Activated naive CD8-positive, alpha-beta T cell treated with anti-CD3 and anti-CD28 coated beads, Interleukin-2, amount 50 U/mL, for 24 hours (primary cell): Measurements from ENCODE around the gene DNASE1L2.
"Not testable (repeated sequence)": the region's sequence is repeated elsewhere in the genome, so short reads cannot be mapped to it uniquely, and the experiment has no call there.

Experiments
- ATAC-seq: fragments of 150-1000 bp; cut with Tn5 transposase; one replicate; pipeline ENCODE4 v1.10.0; 2021
- DNase-seq: peaks from one replicate; pipeline ENCODE4 v3.0.0; 2021
- H3K27ac Mint-ChIP-seq: one replicate; pipeline ENCODE4 v1.8.0; 2021; ENCODE audit warnings: mild to moderate bottlenecking, mixed read lengths
- H3K27me3 Mint-ChIP-seq: one replicate; pipeline ENCODE4 v1.8.0; 2021; ENCODE audit warnings: mixed read lengths
- H3K36me3 Mint-ChIP-seq: one replicate; pipeline ENCODE4 v1.8.0; 2021; ENCODE audit warnings: low read depth, mixed read lengths
- H3K4me1 Mint-ChIP-seq: one replicate; pipeline ENCODE4 v1.8.0; 2021; ENCODE audit warnings: mixed read lengths
- H3K4me3 Mint-ChIP-seq: one replicate; pipeline ENCODE4 v1.8.0; 2021; ENCODE audit warnings: mild to moderate bottlenecking, moderate library complexity, mixed read lengths
- H3K9me3 Mint-ChIP-seq: one replicate; pipeline ENCODE4 v1.8.0; 2021; ENCODE audit warnings: mixed read lengths

DNASE1L2 gene

DNA sequence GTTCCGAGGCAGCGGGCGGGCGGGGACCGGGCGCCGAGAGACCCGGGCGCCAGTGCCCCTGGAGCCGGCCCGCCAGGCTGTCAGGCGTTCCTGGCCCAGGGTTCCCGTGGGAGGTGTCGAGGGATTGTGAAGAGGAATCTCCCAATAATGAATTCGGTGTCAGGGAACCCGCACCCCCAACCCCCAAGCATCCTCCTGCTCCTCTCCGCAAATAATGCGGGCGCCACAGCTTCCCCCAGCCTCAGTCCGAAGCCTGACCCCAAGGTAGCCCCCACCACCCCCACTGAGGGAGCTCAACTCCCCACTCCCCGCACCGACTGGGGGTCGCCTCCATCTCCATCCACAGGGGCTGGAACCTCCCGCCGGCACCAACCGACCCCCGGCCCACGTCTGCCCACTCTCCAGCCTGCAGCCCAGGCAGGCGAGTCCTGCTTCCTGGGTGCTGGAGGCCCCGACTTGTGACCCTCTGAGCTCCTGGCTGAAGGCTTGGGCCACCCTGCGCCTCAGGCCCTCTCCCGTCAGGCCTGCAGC is 39.2 kb upstream of the DNASE1L2 start:
- H3K27ac Mint-ChIP-seq, result no peak overlapping the region
- H3K36me3 Mint-ChIP-seq, result no peaks in the 10 kb centered on the region
- peaks cover 35% of the 10 kb centered on the region for H3K27me3 Mint-ChIP-seq
- peaks cover 6% of the 10 kb centered on the region for H3K4me1 Mint-ChIP-seq
- peak overlapping the region; percentile 29 for H3K4me3 Mint-ChIP-seq
- ATAC-seq (no peak), DNase-seq (no peak)
- H3K9me3 Mint-ChIP-seq, result no peaks in the 10 kb centered on the region

DNA sequence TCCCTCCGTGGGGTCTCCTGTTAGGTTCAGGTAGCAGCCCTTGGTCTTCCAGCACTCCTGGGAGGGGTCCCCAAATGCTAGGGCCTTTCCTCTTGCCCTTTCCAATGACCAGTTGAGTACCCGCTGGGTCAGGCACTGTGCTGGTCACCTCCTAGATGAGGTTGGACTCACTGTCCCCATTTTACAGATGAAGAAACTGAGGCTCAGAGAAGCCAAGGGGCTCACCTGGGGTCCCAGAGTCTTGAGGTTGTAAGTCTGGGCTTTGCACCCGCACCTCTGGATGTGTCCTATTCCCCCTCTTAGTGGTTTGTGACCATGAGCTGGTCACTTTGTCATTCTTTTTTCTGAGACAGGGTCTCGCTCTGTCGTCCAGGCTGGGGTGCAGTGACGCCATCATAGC is 38.5 kb upstream of the DNASE1L2 start:
- Mint-ChIP-seq H3K36me3 (no peaks in the 10 kb centered on the region), H3K27ac (no peak overlapping the region), H3K9me3 (no peaks in the 10 kb centered on the region), H3K4me3 (peak overlapping the region; percentile 32), H3K4me1 (peaks cover 6% of the 10 kb centered on the region), H3K27me3 (peaks cover 35% of the 10 kb centered on the region)
- ATAC-seq (no peak), DNase-seq (no peak)

DNA sequence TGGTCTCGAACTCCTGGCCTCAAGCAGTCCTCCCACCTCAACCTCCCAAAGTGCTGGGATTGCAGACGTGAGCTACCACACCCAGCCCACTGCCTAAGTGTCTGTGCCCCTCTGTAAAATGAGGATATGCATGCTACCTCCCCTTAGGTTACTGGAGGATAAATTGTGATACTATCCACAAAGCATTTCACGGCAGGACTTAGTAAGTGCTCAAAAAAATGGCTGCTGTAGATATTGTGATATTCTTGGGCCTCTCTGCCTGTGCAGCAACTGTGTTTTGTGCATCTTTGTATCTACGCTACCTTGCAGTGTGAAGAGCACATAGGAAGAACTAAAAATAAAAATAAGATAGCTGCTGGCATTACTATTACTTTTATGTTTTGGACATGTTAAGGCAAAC is 38.0 kb upstream of the DNASE1L2 start:
- ATAC-seq (no peak), DNase-seq (no peak)
- Mint-ChIP-seq H3K4me1 (peaks cover 6% of the 10 kb centered on the region), H3K4me3 (peak overlapping the region; percentile 32), H3K9me3 (no peaks in the 10 kb centered on the region), H3K27me3 (peaks cover 35% of the 10 kb centered on the region), H3K36me3 (no peaks in the 10 kb centered on the region), H3K27ac (no peak overlapping the region)

DNA sequence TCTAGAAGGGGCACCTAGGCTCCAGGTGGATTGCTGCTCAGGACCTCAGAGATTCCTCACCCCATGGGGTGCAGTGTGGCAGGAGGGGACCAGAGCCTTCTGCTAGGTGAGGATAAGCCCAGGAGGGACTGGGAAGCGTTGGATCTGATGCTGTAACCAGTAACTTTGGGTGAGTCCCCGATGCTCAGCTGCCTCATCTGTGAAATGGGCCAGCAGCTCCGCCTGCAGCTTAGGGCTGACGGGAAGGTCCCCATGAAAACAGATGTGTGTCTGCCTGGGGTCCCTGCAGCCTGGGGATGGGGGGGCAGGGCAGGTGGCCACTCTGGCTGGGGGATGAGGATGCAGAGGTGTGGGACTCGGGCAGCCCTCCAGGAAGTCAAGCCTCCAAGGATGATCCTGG is 37.1 kb upstream of the DNASE1L2 start:
- Mint-ChIP-seq H3K27ac (no peak overlapping the region), H3K9me3 (no peaks in the 10 kb centered on the region), H3K27me3 (peaks cover 35% of the 10 kb centered on the region), H3K4me1 (peaks cover 8% of the 10 kb centered on the region), H3K4me3 (no peak overlapping the region), H3K36me3 (no peaks in the 10 kb centered on the region)
- ATAC-seq (no peak), DNase-seq (no peak)

DNA sequence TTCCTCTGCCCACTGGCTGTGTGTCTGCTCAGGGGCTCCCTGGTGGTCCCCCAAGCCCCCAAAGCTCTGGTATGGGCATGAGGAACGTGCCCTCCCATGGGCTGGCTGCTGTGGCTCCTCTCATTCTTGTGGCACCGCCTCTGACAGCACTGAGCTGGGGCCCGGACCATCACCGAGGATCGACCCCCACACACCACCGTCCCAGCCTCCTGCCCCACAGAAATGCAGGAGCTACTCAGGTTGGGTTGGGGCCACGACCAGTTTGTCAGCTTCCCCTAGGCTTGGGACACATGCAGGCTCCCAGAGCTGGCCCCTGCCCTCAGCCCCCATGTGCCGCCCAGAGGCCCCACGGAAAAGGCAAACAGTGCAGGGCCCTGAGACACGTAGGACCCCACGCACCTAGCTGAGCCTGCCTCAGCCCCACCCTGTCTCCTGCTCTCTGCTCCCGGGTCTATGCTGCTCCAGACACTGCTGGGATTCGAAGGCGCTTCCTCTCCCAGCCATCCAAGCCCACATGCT is 36.6 kb upstream of the DNASE1L2 start:
- ATAC-seq, result no peak
- no peaks in the 10 kb centered on the region for H3K9me3 Mint-ChIP-seq
- no peak overlapping the region for H3K27ac Mint-ChIP-seq
- no peak overlapping the region for H3K4me3 Mint-ChIP-seq
- peaks cover 14% of the 10 kb centered on the region for H3K4me1 Mint-ChIP-seq
- no peaks in the 10 kb centered on the region for H3K36me3 Mint-ChIP-seq
- peaks cover 30% of the 10 kb centered on the region for H3K27me3 Mint-ChIP-seq
- no peak for DNase-seq

DNA sequence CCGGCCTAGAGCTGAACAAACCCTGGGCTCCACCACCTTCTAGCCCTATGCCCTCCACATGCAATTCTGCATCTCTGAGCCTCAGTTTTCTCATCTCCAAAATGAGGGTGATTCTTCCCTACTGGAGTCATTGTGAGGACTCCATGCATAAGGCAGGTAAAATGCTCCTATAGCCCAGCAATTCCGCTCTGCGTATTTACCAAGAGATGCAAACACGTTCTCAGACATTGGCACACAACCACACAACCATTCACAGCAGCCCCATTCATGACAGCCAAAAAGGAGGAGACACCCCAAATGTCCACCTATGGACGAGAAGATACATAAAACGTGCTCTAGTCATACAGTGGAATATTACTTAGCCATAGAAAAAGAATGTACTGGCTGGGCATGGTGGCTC is 35.9 kb upstream of the DNASE1L2 start:
- DNase-seq, result no peak
- Mint-ChIP-seq H3K27me3 (peaks cover 26% of the 10 kb centered on the region), H3K4me1 (peaks cover 11% of the 10 kb centered on the region), H3K36me3 (no peaks in the 10 kb centered on the region), H3K27ac (no peak overlapping the region), H3K9me3 (no peaks in the 10 kb centered on the region), H3K4me3 (no peak overlapping the region)
- no peak for ATAC-seq

DNA sequence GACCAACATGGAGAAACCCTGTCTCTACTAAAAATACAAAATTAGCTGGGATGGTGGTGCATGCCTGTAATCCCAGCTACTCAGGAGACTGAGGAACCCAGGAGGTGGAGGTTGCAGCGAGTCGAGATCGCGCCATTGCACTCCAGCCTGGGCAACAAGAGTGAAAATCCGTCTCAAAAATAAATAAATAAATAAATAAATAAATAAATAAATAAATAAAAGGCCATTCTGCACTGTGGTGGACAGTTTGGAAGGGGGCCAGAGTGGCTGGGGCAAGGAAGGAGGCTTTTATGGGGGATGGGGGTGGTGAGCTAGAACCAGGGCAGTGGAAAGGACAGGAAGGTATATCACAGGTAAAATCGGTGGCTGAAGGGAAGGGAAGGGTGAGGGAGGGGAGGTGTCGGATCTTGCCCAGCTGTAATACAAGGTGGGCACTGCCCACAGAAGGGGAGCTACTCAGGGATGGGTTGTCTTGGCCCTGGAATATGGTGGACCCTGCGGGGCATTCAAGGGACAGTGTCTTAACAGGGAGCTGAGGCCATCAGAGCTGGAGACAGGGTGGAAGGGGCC is 33.0 kb upstream of the DNASE1L2 start:
- Mint-ChIP-seq H3K36me3 (peaks cover 17% of the 10 kb centered on the region), H3K4me3 (peak overlapping the region; percentile 36), H3K27ac (peak overlapping the region; percentile 14), H3K4me1 (peaks cover 25% of the 10 kb centered on the region), H3K27me3 (peaks cover 12% of the 10 kb centered on the region)
- ATAC-seq, DNase-seq, H3K9me3 Mint-ChIP-seq: not testable (repeated sequence)

DNA sequence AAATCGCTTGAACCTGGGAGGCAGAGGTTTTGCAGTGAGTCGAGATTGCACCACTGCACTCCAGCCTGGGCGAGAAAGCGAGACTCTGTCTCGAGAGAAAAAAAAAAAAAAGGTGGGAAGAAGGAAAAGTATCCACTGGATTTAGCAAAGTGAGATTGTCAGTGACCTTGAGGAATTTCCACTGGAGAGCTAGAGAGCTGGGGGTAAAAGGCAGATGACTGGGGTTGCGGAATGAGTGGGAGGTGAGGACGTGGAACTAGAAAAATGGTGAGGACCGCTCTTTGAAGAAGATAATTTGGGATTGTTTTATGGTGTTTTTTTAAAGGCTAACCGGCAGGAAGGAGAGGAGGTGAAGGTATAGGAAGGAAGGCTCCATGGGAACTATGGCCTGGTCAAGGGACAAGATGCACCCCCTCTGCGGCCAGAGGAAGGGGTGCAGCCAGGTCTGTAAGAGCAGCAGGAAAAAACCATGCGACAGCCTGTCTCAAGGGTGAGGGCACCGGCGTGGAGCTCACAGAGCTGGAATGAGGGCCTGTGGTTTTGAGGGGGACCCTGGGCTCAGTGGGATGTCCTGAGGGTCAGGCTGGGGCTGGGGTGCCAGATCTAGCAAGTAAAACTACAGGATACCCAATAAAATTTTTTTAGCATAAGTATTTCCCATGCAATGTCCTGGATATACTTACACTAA is 31.7 kb upstream of the DNASE1L2 start:
- H3K4me1 Mint-ChIP-seq, result peaks cover 25% of the 10 kb centered on the region
- H3K27ac Mint-ChIP-seq, result peak overlapping the region; percentile 78
- no peak for DNase-seq
- peaks cover 18% of the 10 kb centered on the region for H3K36me3 Mint-ChIP-seq
- ATAC-seq, result no peak
- peaks cover 3% of the 10 kb centered on the region for H3K27me3 Mint-ChIP-seq
- H3K9me3 Mint-ChIP-seq, result no peaks in the 10 kb centered on the region
- peak overlapping the region; percentile 87 for H3K4me3 Mint-ChIP-seq

DNA sequence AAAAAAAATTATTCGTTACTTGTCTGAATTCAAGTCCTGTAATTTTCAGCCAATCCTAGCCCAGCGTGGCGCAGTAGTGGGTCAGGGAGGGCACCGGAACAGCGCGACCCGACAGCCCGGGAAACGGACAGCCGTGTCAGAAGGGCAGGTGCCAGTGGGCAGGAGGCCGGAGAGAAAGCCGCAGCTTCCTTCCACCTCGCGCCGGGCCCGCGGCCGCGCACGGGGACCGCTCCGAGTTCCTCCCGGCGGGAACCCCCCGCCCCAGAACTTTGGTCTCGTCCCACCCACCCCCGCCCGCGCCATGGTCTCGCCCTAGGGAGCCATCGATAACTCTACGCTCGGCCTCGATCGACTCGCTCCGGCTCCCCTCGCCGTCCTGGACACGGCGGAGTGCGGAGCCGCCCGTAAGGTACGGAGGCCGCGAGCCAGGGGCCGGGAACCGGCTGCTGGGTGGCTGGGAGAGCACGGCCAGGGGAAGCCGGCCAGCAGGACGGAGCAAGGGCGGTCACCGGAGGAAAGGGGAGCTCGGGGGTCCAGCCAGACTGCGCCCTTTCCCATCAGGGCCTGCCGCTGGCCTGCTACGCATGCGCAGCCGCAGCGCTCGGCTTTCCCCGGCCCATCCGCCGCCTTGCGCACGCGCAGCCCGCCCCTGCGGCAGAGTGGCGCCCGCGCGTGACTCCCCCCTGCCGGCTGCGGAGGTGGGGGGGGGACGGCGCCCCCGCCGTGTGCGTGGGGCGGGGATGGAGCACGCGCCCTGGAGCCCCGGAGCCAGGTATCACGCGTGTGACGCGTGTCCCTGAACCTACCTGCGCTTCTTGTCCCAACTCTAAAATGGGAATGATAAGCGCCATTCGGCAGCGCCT is 30.9 kb upstream of the DNASE1L2 start, which contains the start of gene MLST8:
Gene MLST8 (plus strand): TSS at position 351 of the 863 bp plus-strand sequence. CDS start 632 bp downstream, outside the sequence.
- Mint-ChIP-seq H3K9me3 (no peaks in the 10 kb centered on the region), H3K4me1 (peaks cover 25% of the 10 kb centered on the region), H3K27me3 (peaks cover under 1% of the 10 kb centered on the region), H3K36me3 (peaks cover 18% of the 10 kb centered on the region), H3K4me3 (peak within 1 kb of the TSS; percentile 87), H3K27ac (peak within 1 kb of the TSS; percentile 88)
- ATAC-seq (peak; percentile 75), DNase-seq (peak; percentile 90)

DNA sequence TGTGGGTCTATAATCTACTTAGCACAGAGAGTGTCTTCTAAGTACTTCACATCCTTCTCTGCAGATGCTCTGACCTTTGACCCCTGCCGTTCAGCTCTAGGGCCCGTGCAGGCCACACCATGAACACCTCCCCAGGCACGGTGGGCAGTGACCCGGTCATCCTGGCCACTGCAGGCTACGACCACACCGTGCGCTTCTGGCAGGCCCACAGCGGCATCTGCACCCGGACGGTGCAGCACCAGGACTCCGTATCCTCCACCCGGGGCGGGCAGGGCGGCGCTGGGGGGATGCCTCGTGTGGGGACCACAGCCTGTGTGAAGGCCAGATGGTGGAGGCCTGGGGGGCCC is 30.3 kb upstream of the DNASE1L2 start:
- ATAC-seq (peak; percentile 8), DNase-seq (no peak)
- peak overlapping the region; percentile 88 for H3K27ac Mint-ChIP-seq
- H3K9me3 Mint-ChIP-seq, result no peaks in the 10 kb centered on the region
- H3K4me1 Mint-ChIP-seq, result peaks cover 25% of the 10 kb centered on the region
- H3K4me3 Mint-ChIP-seq, result peak overlapping the region; percentile 87
- peaks cover 18% of the 10 kb centered on the region for H3K36me3 Mint-ChIP-seq
- no peaks in the 10 kb centered on the region for H3K27me3 Mint-ChIP-seq

DNA sequence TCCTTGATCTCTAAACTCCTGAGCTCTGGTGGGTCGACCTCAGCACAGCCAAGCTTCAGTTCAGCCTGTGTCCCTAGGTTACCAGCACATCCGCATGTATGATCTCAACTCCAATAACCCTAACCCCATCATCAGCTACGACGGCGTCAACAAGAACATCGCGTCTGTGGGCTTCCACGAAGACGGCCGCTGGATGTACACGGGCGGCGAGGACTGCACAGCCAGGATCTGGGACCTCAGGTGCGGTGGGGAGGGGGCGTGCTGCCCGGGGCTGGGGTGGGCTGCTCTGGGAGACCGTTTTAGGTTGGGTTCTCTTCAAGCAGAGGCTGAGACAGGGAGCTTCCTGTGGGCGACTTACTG is 29.8 kb upstream of the DNASE1L2 start:
- peaks cover 25% of the 10 kb centered on the region for H3K4me1 Mint-ChIP-seq
- H3K9me3 Mint-ChIP-seq, result no peaks in the 10 kb centered on the region
- H3K36me3 Mint-ChIP-seq, result peaks cover 18% of the 10 kb centered on the region
- DNase-seq (no peak), ATAC-seq (no peak)
- H3K27ac Mint-ChIP-seq, result peak overlapping the region; percentile 88
- peak overlapping the region; percentile 87 for H3K4me3 Mint-ChIP-seq
- H3K27me3 Mint-ChIP-seq, result no peaks in the 10 kb centered on the region

DNA sequence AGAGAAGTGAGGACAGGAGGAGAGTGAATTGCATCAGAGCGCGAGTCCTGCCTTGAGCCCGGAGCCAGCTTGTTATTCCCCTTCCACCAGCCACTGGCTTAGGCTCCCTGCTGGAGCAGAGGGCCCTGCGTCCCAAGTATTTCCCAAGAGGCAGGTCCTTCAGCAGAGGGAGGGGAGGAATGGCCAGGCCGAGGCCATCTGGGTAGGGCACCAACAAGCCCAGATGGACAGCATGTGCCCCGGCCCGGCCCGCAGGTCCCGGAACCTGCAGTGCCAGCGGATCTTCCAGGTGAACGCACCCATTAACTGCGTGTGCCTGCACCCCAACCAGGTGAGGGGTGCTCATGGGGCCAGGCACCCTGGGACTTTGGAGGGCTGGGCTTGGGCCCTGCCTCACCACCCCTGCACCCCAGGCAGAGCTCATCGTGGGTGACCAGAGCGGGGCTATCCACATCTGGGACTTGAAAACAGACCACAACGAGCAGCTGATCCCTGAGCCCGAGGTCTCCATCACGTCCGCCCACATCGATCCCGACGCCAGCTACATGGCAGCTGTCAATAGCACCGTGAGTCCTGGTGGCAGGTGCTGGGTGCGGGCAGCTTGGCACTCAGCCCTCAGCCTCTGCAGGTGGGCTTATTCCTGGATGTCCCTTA is 29.3 kb upstream of the DNASE1L2 start:
- Mint-ChIP-seq H3K9me3 (no peaks in the 10 kb centered on the region), H3K4me1 (peaks cover 26% of the 10 kb centered on the region), H3K36me3 (peaks cover 18% of the 10 kb centered on the region), H3K4me3 (peak overlapping the region; percentile 87), H3K27ac (peak overlapping the region; percentile 88), H3K27me3 (no peaks in the 10 kb centered on the region)
- DNase-seq, result no peak
- no peak for ATAC-seq

DNA sequence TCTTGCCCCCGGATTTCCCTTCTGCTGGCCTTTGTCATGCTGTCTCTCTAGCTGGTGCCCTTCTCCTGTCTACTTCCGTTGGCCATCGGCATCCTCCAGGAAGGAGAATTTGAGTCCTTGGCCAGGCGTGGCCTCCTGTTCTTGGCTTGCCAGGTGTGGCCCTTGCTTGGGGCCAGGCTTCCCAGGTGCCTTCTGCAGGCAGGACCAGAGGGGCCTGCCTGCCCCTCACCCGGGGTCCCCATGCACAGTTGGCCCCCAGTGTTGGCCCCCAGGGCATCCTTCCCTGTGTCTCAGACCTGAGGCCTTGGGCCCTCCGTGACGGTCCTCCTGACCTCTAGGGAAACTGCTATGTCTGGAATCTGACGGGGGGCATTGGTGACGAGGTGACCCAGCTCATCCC is 28.4 kb upstream of the DNASE1L2 start:
- H3K9me3 Mint-ChIP-seq, result no peaks in the 10 kb centered on the region
- no peak for ATAC-seq
- peaks cover 33% of the 10 kb centered on the region for H3K4me1 Mint-ChIP-seq
- peak overlapping the region; percentile 87 for H3K4me3 Mint-ChIP-seq
- DNase-seq, result no peak
- peak overlapping the region; percentile 30 for H3K27ac Mint-ChIP-seq
- H3K36me3 Mint-ChIP-seq, result peaks cover 26% of the 10 kb centered on the region
- H3K27me3 Mint-ChIP-seq, result no peaks in the 10 kb centered on the region

DNA sequence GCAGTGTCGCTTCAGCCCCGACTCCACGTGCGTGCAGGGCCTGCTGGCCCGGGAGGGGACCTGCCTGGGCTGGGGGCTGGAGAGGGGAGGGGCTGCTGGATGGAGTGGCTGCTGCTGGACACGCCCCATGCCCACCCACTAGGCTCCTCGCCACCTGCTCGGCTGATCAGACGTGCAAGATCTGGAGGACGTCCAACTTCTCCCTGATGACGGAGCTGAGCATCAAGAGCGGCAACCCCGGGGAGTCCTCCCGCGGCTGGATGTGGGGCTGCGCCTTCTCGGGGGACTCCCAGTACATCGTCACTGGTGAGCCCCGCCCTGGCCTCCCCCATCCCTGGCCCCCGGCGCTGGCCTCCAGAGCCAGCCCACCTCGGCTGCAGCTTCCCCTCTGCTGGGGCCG is 27.9 kb upstream of the DNASE1L2 start:
- Mint-ChIP-seq H3K36me3 (peaks cover 28% of the 10 kb centered on the region), H3K9me3 (no peaks in the 10 kb centered on the region), H3K27ac (no peak overlapping the region), H3K4me3 (no peak overlapping the region), H3K27me3 (no peaks in the 10 kb centered on the region), H3K4me1 (peaks cover 37% of the 10 kb centered on the region)
- ATAC-seq, result no peak
- DNase-seq, result no peak
